DMS 273 treated with DMSO at 0.1 percent for 48 hours (cell line): ENCODE results near the gene KCNJ6.

Experiments
- DNase-seq: peaks from one replicate; lab custom pipeline; 2025; lab: John Stamatoyannopoulos, UW

Gene KCNJ6

DNA sequence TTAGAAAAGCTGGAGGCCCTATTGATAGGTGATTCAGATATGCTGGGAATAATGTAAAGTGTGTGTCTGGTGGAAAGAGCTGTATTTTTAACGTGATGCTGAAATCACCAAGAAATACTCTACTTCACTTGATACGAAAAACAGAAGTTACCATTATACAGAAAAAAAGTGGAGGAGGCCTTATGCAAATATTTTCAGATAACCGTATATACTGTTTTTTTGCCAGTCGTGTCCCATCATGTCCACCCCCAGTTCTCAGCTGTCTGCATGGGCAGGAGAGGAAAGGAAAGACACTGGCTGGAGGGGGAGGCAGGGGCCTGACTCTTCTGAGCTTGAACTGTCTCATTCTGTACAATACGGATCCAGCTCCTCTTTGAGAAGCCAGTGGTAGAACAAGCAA is 51.1 kb downstream of the KCNJ6 start:
- DNase-seq, result no peak

DNA sequence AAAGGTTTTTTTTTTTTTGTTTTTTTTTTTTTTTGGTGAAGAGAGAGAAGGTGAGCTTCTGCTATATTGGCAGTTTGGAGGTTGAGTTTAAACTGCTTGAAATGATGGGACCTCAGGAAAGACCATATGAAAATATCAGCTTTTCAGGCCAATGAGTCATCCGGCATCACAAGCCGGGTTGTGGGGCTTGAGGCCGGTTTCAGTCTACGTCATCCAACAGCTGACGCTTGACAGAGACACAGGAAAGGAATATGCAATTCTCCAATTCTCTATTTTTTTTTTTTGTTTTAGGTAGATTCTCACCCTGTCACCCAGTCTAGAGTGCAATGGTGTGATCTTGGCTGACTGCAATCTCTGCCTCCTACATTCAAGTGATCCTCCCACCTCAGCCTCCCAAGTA is 52.4 kb downstream of the KCNJ6 start:
- no peak for DNase-seq

GRCh38 chr21:37862536-37862935 is 53.7 kb downstream of the KCNJ6 start:
- DNase-seq, result peak; percentile 91

- DNase-seq, result no peak
Measured at GRCh38 chr21:37861561-37861960, 54.7 kb downstream of the KCNJ6 start.

DNA sequence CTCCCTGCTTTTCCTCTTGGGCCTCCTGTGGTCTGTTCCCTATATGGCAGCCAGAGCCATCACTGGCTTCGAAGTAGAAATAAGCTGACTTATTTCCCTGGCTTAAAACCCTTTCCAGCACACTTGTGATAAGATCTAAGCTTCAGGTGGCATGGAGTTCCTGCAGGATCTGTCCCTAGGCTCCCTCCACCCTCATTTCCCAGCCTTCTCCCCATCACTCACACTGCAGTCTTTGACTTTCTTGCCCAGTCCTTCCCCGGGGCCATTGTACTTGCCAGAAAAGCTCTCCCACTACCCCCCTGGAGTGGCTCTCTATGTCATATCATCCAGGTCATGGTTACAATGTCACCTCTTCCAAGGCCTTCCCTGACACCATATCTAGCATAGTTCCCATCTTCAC is 55.8 kb downstream of the KCNJ6 start:
- DNase-seq, result no peak

DNA sequence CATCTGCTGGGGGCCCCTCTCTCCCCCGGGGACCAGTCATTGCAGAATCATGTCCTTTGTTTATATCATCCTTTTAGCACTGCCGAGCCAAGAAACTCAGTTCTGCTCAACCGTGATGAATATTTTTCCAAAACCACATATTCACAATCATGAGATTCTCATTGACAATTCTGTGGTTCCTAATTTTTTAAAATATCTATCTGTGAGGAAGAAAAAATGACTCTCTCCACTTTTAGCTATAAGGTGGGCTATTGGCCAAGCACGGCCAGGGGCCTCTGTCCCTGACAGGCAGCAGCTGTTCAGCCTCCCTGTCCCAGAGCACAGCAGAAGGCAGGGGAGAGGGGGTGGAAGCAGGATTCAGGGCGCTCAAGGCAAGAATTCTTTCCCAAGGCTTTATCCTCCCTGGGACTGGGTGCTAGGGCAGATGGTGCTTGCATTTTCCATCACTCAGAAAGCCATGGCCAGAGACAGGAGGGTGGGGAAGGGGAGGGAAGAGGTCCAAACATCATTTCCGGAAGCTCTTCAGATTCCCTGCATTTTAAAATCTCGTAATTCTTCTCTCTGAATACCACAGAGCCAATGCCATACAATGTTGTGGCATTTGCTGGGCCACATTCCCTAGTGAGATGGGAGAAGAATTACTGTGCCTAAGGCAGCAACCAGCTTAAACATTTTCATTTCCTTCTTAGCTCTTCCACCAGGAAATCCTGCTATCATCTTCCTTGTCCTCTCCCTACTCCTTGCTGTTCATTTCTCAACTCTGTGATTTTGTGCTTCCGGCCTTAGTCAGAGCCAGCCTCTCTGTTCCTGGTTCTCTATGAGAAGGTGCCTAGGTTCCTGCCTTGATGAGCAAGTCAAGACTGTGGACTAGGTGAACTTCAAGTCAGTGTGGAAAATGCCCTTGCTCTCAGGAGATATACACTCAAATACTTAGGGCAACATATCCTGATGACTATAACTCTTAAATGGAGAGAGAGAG is 60.3 kb downstream of the KCNJ6 start:
- DNase-seq, result peak; percentile 95

DNA sequence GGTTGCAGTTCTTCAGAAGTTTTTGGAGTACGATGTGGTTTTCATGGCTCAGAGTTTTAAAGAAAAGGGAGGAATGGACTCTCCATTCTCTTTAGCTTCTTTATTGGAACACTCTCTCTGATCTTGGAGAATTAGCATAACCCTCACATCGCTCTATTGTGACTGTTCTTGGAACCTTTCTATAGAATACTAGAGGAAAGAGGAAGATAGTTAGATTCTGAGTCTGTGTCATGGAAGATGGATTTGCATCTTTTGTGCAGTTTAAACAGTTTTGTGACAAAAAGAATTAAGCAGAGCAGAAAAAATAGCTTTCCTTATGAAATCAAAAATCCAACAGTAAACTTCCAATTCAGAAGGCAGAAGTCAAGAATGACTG is 61.0 kb downstream of the KCNJ6 start:
- no peak for DNase-seq

- no peak for DNase-seq
Measured at GRCh38 chr21:37849506-37850102, 66.7 kb downstream of the KCNJ6 start.

- DNase-seq, result no peak
Measured at GRCh38 chr21:37848721-37849490, 67.4 kb downstream of the KCNJ6 start.

GRCh38 chr21:37845535-37845934 is 70.7 kb downstream of the KCNJ6 start:
- DNase-seq, result no peak

DNA sequence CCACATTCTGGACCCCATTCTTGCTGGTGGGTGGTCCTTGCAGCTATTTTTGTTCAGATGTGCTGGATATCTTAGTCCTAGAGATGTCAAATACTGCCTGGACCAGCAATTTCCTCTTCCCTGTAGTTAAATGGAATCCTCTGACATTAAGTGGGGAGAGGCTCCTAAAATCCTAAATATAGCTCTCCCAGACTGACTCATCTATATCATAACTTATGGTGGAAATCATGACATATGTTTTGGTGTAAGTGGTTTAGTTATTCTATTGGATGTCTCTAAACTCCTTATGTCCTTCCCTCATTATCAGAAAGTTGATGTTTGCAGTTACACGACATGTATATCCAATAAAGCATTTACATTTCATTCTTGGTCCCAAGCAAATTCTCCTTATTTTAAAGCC is 73.1 kb downstream of the KCNJ6 start:
- no peak for DNase-seq

- DNase-seq, result no peak
Measured at GRCh38 chr21:37842163-37842919, 73.9 kb downstream of the KCNJ6 start.

DNA sequence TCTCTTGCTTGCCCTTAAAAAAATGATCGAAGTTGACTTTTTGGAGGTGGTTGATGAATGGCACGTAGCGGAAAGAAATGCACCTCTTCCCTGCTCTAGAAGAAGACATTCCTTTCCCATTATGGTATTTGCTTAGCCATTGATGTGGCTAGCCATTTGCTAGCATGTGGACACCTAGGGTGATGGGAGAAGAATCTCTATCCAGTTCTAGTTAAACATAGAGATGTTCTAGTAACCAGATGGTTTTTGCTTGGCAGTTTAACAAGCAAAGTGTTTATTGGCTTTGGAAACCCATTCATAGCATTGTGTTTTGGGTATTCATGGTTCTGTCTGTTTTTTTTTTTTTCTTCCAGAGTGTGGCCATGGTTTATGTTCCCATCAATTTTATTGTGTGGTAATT is 78.9 kb downstream of the KCNJ6 start:
- no peak for DNase-seq

GRCh38 chr21:37835481-37835880 is 80.8 kb downstream of the KCNJ6 start:
- no peak for DNase-seq

GRCh38 chr21:37833301-37833700 is 83.0 kb downstream of the KCNJ6 start:
- no peak for DNase-seq

DNA sequence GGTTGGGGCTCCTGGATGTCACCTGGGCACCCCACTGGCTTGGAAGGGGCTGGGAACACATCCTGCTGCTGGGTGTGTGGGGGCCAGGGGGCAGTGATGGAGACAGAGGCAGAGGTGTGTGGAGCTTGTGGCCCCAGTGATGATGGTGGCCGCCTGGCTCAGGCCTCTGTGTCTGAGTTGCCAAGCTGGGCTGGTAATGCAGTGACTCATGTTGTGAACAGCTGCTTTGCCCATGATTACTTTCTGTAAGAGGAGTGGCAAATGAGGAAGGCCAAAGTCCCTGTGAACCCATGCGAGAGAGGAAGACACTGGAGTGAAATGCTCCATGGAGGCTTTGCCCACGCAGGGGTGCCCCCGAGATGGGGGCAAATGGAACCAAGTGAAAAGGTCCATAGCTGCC is 86.8 kb downstream of the KCNJ6 start:
- peak; percentile 86 for DNase-seq

GRCh38 chr21:37828991-37829390 is 87.3 kb downstream of the KCNJ6 start:
- peak; percentile 87 for DNase-seq

DNA sequence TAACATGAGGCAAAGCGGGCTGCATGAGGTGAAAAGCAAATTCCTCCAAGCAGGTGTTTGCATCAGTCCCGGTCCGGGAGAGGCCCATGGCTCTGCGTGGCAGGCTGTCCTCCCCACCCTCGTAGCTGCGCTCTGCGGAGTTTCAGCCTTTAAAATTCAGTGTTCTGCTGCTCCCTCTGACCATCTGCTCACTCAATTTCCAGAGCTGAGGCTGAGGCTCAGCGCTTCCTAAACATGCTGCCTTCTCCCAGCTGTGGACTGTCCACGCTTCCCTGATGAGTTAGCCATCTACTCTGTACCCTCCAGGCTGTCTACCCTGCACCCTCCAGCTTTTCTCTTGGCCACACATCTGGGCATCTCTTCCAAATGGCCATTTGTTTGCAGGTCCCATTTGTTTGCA is 87.7 kb downstream of the KCNJ6 start:
- DNase-seq, result peak; percentile 88

GRCh38 chr21:37827913-37828312 is 88.3 kb downstream of the KCNJ6 start:
- no peak for DNase-seq

GRCh38 chr21:37821786-37822450 is 94.3 kb downstream of the KCNJ6 start:
- no peak for DNase-seq

DNA sequence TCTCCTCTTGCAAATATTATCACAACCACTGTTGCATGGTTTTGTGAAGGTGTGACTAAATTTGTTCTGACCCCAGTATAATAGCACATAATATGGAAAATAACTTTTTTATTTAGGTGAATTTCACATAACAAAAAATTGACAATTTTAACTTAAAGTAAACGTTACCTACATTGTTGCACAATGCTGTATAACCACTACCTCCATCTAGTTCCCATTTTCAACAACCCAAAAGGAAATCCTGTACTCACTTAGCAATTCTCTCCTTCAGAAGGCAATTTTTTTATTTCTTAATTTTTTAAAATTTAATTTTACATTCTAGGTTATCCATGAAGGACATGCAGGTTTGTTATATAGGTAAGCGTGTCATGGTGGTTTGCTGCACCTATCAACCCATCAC is 95.2 kb downstream of the KCNJ6 start:
- no peak for DNase-seq
